GM18951 (cell line): ENCODE measurements around the gene ZNF765.
"Not testable (repeated sequence)": the region's sequence is repeated elsewhere in the genome, so short reads cannot be mapped to it uniquely, and the experiment has no call there.

Experiments used
- POLR2A ChIP-seq: IDR thresholded peaks from 4 replicates; pipeline ENCODE4 v1.6.1; 2011; ENCODE audit warnings: mild to moderate bottlenecking; ENCODE audit not compliant: insufficient read length, insufficient read depth; ENCODE audit errors: extremely low read depth
- in situ Hi-C: fragments of 300-500 bp; cut with MboI; formaldehyde crosslinking; loops from one replicate; pipeline ENCODE4 v1.12.0; 2022; ENCODE audit warnings: low sequenced_read_pairs, mixed read lengths, inconsistent platforms; ENCODE audit not compliant: unreplicated experiment

ZNF765 gene

DNA sequence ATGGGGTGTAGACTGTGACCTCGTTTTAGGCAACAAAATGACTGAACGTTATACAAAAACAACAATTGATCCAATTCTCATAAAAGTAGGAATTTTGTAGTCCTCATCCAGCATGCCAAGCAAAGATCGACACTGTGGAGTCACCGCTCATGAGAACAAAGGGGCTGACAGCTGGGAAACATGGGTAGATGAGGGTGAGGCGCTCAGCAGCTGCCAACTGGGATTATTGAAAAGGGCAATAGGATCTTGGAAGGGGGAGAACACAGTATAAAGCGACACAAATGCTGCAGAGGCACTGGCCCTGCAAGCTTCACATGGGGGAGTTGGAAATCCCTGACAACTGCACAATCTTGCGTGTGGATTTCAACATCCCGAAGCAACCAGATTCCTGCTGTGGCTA lies 5.4 kb upstream of the ZNF765 start:
- in situ Hi-C loops: no loop called here
- no peak for TF ChIP-seq POLR2A

DNA sequence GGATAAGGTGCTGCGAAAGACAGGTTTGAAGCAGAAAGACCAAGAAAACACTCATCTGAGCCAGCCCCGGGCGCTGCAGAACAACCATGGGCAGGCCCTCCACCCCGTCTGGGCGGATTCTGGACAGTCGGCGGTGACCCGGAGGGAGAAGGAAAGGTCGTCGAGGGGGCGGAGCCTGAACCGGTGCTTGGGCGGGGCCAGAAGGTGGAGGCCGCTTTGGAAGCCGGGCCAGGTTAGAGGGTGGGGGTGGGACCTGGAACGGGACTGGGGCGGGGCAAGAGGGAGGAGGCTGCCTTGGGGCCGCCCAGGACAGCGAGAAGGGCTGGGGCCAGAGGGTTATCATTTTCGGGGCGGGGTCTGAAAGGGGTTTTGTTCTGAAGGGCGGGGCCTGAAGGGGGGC lies 5.0 kb upstream of the ZNF765 start:
- in situ Hi-C loops: no loop called here
- no peak for TF ChIP-seq POLR2A

DNA sequence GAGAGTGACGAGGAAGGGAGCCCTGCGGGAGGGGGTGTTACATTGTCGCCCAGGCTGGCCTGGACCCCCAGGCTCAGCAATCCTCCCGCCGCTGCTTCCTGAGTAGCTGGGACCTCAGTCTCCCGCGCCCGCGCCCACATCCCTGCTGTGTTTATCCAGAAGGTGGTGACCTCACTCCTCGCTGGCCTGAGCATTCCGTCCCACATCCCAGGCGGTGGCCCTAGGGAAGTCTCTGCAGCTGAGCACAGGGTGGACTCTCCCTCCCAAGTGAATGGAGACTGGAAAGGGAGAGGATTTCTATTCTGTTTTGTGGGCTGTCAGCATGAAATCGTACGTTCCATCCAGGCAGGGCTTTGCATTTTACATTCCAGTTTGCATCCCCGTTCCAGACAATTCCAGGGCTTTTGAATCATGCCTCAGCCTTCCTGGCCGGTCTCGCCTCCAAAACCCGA lies 401 bp upstream of the ZNF765 start:
- in situ Hi-C loops: no loop called here
- TF ChIP-seq POLR2A: no peak

DNA sequence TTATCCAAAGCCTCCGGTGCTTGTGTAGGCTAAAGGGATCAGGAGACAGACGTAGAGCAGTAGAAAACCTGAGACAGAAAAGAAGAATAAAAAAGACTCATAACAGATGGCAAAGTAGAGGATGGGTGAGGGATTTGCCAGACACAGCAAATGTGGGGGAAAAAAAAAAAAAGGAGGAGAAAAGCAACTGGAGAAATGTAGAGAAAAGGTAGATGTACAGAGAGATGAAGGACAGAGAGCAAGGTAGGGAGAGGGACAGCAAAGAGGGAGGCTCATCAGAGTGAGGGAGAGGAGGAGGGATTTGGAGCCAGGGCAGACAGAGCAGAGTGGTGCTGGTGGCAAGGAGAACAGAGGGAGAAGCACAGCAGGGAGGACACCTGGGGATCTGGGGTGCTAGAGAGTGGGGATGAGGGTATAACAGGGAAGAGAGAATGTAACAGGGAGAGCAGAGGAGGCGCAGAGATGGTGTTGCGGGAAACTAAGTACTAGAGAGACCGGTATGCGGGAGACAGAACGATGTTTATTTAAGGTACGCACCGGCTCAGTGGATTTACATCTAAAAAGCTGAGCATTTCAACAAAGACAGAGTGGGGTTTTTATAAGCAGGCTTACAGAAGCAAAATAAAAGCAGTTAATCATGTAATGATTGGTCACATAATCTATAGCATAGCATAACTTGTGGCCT lies 1.0 kb downstream of the ZNF765 start:
- in situ Hi-C loops: not testable (repeated sequence)

DNA sequence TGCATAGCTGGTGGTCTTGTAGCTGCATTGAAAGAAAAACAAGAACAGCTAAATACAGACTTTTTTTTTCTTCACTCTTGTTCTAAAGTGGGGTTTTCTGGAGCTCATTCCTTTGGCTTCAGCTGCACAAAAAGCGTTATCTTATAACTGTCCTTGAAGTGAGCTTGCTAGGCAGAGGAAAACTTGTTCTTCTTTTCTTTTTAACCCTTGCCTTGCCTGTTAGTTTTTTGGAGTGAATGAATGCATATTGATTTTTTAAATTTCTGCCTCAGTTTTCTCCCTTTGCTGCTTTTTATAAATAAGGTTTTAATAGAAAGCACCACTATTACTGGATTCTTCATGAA lies 1.5 kb downstream of the ZNF765 start:
- in situ Hi-C loops: no loop called here
- TF ChIP-seq POLR2A: no peak

DNA sequence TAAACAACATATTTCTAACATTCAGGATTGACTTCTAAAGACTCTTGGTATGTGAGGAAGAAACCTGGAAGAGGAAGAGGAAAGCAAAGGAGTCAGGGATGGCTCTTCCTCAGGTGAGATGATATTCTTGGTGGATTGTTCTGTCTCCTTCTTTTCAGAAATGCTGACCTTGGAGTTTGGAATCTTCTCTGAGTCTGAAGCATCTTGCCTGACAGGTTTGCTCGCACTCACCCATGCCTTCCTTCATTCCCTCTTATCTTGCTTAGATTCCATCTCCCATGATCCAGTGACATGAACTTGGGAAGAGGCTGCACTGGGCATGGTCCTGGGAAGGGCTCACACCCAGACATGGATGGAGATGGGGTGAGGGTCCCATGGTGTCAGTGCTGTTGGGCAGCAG lies 3.0 kb downstream of the ZNF765 start:
- in situ Hi-C loops: not testable (repeated sequence)

DNA sequence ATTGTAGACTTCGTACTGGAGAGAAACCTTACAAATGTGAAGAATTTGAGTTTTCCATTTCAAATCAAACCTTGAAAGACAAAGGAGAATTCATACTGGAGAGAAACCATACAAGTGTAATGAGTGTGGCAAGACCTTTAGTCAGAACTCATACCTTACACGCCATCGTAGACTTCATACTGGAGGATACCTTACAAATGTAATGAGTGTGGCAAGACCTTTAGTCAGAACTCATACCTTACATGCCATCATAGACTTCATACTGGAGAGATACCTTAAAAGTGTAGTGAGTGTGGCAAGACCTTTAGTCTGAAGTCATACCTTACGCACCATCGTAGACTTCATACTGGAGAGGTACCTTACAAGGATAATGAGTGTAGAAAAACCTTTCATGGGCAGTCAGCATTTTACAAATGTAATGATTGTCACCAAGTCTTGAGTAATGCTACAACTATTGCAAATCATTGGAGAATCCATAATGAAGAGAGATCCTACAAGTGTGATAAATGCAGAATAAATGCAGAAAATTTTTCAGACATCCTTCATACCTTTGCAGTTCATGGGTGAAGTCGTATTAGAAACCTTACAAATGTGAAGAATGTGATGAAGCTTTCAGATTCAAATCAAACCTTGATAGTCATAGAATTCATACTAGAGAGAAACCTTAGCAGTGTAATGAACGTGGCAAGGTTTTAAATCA lies 14.7 kb downstream of the ZNF765 start:
- in situ Hi-C loops: no loop called here
- TF ChIP-seq POLR2A: no peak

DNA sequence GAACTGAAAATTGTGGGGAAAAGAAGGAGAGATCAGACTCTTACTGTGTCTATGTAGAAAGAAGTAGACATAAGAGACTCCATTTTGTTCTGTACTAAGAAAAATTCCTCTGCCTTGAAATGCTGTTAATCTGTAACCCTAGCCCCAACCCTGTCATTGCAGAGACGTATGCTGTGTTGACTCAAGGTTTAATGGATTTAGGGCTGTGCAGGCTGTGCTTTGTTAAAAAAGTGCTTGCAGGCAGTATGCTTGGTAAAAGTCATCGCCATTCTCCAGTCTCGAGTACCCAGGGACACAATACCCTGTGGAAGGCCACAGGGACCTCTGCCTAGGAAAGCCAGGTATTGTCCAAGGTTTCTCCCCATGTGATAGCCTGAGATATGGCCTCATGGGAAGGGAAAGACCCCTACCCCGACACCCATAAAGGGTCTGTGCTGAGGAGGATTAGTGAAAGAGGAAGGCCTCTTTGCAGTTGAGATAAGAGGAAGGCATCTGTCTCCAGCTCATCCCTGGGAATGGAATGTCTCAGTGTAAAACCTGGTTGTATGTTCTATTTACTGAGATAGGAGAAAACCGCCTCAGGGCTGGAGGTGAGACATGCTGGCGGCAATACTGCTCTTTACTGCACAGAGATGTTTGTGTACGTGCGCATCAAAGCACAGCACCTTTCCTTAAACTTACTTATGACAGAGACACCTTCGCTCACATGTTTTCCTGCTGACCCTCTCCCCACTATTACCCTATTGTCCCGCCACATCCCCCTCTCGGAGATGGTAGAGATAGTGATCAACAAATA lies 25.8 kb downstream of the ZNF765 start:
- in situ Hi-C loops: not testable (repeated sequence)

DNA sequence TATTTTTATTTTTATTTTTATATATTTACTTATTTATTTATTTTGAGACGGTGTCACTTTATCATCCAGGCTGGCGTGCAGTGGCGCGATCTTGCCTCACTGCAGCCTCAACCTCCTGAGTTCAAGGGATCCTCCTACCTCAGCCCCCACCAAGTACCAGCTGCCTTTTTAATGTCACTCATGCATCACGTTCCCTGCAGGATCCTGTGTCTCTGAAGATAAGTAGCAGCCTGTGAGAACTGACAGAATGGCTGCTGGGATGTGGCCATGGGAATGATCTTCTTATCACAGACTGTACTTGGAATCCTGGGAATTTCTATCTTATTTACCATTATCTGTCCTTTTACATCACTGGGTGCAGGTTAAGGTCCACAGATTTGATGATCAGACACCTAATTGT lies 27.6 kb downstream of the ZNF765 start:
- in situ Hi-C loops: no loop called here
- TF ChIP-seq POLR2A: no peak

DNA sequence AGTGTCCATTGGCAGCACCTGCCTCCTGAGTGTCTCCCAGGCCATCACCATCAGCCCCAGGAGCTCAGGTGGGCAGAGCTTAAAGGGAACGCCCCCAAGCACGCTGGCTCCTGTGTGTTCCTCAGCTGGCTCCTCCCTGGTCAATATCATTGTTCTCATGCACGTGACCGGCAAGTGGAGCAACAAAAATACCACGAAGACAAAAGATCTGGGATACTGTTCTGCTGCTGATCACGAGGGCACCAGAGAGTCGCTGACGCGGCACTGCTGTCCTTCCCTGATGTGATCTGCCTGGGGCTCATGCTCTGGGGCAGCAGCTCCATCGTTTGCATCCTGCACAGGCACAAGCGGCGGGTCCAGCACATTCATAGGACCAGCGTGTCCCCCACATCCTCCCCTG lies 28.1 kb downstream of the ZNF765 start:
- in situ Hi-C loops: not testable (repeated sequence)

DNA sequence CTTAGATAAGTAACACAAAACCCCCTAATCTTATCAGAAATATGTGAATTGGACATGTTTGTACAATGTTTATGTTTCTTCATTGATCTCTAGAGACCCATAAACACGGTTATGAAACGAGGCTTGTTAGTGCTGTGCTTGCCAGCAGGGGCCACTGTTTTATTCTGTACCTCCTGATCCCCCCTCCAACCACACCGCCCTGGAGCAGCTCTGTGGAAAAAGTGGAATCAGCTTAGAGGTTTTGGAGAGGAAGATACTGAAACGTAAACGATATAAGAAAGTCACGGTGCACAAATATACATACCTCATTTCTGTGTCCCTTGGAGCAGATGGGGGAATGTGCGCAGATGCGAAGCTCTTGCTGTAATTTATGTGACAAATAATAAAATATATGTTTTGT lies 28.7 kb downstream of the ZNF765 start:
- in situ Hi-C loops: not testable (repeated sequence)

DNA sequence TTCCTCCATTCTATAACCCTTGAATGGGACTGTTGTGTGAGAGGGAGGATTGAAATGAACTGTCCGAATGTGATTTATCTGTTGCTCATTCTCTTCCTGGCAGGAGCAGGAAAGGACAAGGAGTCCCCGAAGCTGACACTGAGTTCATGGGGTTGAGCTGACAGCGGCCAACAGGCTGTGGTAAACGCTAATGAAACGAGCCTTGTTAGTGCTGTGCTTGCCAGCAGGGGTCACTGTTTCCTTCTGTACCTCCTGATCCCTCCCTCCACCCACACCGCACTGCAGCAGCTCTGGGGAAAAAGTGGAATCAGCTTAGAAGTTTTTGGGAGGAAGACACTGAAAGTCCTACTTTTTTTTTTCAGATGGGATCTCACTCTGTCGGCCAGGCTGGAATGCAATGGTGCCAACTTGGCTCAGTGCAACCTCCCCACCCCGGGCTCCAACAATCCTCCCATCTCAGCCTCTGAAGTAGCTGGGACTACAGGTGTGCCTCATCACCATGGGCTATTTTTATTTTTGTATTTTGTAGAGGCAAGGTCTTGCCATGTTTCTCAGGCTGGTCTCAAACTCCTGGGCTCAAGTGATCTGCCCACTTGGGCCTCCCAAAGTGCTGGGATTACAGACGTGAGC lies 30.1 kb downstream of the ZNF765 start:
- in situ Hi-C loops: no loop called here
- no peak for TF ChIP-seq POLR2A

DNA sequence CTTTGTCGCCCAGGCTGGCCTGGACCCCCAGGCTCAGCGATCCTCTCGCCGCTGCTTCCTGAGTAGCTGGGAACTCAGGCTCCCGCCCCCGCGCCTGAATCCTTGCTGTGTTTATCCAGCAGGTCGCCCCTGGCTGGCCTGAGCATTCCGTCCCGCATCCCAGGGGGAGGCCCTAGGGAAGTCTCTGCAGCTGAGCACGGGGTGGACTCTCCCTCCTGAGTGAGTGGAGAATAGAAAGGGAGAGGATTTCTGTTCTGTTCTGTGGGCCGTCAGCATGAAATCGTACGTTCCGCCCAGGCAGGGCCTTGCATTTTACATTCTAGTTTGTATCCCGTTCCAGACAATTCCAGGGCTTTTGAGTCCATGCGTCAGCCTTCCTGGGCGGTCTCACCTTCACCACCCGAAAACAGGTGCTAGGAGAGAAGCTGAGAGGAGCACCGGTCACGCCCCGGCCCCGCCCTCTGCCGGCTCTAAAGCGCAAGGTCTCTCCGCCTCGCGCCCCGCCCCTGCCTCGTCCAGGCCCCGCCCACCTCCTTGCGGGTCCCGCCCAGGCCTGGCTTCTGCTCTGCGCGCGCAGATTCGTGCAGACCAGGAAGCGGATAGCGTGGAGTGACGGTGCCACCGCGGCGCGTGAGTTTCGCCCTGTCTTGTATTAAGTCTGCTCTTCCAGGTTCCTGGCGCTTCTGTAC lies 36.6 kb downstream of the ZNF765 start, which contains the start of gene ZNF761:
TSS of gene ZNF761 (plus strand) at position 586 of the 689 bp plus-strand sequence. CDS start 15,285 bp downstream, outside the sequence.
- in situ Hi-C loops: no loop called here
- TF ChIP-seq POLR2A: peak; percentile 88
